Stimulated activated CD8-positive, alpha-beta memory T cell treated with anti-CD3 and anti-CD28 coated beads, Interleukin-15, amount 100 ng/mL, for 1 hour (primary cell): ENCODE data around the gene TMEM11.
"Not testable (repeated sequence)": the region's sequence is repeated elsewhere in the genome, so short reads cannot be mapped to it uniquely, and the experiment has no call there.

Source experiments
- DNase-seq: peaks from one replicate; pipeline ENCODE4 v3.0.0-alpha.2; 2020; ENCODE audit warnings: low read depth

Gene TMEM11

DNA sequence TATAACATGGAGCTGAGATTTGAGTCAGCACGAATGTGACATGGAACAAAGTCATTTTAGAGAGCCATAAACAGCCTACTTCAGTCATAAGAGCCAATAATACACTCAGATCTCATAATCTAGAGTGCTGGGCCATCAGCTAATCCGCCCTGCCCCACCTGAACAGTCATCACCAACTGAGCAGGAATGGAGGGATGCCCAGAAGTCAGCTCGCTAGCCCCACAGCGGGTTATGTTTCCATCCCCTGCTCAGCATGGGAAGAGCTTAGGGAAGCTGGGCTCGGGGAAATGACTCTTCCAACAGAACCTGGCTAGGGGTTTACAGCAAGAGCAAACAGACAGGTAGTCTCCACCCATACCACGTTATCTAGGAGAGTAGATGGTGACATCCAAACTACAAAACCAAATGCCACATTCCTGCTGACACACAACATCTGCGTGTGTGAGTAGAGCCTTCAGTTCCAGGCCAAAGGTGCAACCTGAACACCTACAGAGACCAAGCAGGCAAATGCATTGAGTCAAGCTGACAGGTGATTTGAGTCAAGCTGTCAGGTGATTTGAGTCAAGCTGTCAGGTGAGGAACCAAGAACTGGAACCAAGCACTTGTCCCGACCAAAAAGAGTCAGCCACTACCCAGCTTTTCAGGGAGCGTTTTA lies 2.0 kb downstream of the TMEM11 start:
- DNase-seq, result no peak

DNA sequence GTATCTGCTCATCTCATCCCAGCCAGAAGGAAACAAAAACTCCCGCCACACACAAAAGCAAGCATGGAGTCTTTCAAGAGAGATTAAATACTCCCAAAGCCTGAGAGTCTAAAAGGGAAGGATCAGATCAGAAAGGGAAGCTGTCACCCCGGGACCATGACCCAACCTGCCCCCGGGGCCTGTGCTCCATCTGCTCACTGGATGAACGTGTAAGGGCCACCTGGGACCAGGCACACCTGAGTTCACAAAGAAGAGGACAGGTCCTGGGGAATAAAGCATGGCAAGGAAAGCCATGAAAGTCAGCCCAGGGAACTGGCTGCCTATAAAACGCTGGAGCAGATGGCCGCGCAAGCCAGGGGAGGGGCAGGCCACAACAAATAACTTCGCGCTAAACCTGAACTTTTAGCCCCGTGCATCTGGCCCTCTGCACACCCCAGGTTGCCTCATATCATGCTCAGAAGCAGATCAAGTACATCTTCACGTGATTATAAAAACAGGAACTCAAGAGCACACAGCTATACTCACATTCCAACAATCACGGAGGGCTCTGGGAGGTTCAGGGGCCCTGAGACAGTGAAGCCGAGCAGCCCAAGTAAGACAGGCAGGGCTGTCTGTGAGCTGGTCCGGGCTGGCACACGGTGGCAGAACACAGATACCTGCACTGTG lies 3.4 kb downstream of the TMEM11 start:
- DNase-seq, result no peak

GRCh38 chr17:21209511-21210175 lies 4.3 kb downstream of the TMEM11 start:
- DNase-seq, result no peak

- DNase-seq, result no peak
Observed at GRCh38 chr17:21208352-21208751, 5.6 kb downstream of the TMEM11 start.

GRCh38 chr17:21204935-21205334 lies 9.0 kb downstream of the TMEM11 start:
- DNase-seq, result no peak

DNA sequence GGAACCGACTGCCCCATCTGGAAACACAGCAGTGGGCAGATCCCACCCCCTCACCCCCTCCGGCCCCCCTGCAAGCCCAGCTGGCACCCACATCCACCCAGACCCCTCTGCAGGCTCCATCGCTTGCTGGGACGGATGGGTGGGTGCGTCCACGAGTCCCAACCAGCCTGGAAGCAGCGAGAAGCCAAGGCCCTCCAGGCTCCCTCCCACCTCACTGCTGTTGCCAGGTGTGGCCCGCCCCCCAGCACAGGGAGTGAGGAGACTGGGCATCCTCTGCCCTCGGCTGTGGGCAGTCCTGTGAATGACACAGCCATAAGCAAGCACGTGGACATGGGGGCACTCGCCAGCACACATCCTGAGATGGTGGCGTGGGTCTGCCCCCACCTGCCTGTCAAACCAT lies 11.4 kb downstream of the TMEM11 start:
- DNase-seq, result no peak

- DNase-seq, result no peak
Observed at GRCh38 chr17:21201874-21202273, 12.1 kb downstream of the TMEM11 start.

GRCh38 chr17:21201298-21201595 lies 12.7 kb downstream of the TMEM11 start:
- DNase-seq, result no peak

DNA sequence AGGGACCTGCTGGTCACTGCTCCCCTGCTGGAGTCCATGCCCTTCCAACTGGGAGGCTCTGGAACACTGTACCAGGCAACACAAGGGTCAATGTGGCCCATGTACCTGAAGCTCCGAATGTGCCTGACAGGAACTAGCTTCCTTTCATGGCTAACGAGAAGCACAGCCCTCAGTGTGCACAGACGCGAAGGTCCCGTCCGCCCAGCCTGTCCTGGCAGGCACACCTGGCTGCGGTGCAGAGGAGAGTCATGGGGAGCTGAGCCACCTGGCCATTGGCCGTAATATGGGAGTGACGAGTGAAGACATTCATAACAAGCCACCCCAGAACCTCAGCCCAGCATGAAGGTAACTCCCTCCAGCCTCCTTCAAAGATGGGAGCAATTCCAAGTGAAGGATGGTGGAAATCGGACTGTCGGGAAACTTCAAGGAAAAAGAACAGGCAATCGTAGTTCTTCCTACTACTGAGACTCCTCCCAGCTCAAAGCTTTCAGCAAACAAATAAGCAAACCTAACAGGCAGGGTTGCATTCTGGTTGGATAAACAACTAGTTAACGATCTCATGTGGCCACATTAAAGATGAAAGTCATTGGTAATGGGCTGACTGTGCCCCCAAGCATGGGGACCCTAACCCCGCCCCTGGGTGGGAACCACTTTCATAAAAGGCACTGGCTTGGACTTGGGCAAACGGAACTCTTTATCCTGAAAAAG lies 13.2 kb downstream of the TMEM11 start:
- DNase-seq, result no peak

GRCh38 chr17:21199856-21200255 lies 14.1 kb downstream of the TMEM11 start:
- no peak for DNase-seq

DNA sequence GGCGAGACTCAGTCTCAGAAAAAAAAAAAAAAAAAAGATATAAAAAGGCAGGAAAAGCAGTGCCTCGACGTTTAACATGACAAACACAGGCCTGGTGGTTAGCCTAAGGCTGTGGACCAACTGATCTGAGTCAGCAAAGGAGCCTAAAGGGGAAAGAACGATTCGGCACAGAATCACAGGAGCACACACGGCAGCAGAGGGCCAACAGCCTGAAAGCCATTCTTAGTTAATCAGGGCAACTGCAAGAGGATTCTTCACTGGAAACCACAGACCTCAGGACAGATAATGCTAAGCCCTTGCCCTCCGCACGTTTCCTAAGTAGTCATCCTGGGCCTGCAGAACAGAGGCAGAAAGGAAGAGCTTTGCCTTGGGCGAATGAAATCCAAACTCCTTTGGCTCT lies 14.7 kb downstream of the TMEM11 start:
- DNase-seq, result no peak

GRCh38 chr17:21198411-21198810 lies 15.6 kb downstream of the TMEM11 start:
- DNase-seq, result no peak

DNA sequence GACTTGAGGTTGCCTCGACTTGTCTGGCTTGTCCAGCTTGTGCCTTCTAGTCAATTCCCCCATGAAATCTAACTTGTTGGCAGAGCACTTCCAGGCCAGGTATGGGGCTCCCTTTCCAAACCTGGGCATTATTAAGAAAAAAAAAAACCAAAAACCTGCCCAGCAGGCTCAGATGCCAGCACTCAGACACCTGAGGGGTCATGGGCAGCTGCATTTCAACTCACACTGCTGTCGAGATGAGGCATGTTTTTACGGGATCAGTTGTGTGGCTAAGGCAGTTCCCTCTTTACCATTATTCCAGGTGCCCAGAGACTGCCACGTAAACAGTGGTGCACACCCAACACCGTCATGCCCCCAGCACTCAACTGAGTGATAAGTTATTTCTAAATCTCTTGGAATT lies 17.8 kb downstream of the TMEM11 start:
- DNase-seq, result no peak

GRCh38 chr17:21194703-21195102 lies 19.3 kb downstream of the TMEM11 start:
- DNase-seq, result no peak

- no peak for DNase-seq
Observed at GRCh38 chr17:21194226-21194625, 19.7 kb downstream of the TMEM11 start.

DNA sequence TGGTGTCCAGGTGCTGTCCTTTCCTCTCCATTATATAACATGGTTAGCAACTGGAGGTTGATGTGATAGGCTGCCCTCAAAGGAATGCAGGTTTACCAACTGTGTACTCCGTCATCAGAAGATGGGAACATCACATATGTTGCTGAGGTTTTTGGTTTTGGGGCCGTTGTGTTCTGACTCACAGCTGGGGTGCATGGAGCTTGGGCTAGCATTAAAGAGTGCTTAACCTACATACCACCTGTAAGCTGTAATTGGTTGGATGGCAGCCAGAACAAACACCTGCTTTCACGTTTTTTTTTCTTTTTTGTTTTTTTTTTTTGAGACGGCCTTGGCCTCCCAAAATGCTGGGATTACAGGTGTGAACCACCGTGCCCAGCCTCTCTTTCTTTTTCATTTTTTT lies 20.9 kb downstream of the TMEM11 start:
- no peak for DNase-seq

DNA sequence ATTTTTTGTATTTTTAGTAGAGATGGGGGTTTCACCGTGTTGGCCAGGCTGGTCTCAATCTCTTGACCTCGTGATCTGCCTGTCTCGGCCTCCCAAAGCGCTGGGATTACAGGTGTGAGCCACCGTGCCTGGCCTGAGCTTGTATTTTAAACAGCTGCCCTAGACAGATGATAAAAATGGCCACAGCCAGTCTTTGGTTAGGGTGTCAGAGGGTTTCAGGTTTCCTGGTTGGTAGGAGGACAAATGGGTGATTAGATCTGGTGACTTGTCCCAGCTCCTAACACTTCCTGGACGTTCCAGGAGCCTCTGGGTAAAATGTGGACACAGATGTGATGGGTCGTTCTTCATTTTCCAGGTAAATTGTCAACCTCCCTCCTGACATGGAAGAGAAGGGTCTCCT lies 21.5 kb downstream of the TMEM11 start:
- not testable (repeated sequence) for DNase-seq

DNA sequence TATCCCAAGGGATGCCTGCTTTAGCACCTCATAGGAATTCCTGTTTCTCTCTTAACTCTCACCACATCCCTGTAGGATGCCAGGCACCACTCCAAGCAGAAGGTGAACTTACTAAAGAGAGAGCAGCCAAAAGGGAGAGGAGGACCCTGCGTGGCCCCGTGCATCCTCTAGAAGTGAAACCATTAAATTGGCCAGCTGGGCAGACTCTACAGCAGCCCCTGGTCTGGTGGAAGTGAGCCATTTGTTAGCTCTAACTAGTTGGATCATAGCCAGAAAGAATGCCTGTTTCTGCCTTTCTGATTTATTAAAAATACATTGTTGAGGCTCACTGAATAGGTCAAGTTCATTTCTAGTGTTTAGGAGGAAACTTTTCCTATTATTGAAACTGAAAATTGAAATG lies 22.3 kb downstream of the TMEM11 start:
- DNase-seq, result no peak

DNA sequence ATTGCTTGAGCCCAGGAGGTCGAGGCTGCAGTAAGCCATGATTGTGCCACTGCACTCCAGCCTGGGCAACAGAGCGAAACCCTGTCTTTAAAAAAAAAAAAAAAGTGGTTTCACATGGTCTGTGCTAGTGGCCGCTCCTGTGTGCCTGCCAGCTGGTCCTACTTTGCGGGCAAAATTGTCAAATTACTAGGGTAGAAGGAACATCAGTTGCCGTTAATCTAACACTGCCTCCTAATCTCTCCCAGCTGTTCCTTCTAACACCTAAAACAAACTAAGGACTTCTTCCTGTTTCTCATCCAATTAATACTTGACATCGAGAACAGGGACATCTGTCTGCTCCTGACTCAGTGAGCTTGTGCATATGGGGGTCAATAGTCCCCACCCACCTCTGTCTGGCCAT lies 23.9 kb downstream of the TMEM11 start:
- DNase-seq, result no peak

DNA sequence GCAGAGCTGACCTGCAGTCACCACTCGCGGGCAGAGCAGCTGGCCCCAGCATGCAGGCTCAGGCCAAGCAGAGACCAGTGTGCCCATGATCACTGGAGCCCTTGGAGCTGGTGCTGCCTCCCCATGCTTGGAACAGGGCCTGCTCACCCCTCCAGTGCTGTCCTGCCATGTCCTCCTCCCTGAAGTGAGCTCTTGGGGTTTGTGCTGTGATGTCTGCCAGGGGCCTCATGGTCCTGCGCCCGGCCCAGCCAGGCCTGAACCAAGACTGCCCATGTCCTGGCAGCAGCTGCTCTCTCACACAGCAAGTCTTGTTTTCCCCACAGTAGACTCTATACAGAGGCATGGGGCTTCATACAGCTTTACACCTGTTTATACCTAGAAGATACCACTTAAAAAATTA lies 24.6 kb downstream of the TMEM11 start:
- DNase-seq, result no peak

DNA sequence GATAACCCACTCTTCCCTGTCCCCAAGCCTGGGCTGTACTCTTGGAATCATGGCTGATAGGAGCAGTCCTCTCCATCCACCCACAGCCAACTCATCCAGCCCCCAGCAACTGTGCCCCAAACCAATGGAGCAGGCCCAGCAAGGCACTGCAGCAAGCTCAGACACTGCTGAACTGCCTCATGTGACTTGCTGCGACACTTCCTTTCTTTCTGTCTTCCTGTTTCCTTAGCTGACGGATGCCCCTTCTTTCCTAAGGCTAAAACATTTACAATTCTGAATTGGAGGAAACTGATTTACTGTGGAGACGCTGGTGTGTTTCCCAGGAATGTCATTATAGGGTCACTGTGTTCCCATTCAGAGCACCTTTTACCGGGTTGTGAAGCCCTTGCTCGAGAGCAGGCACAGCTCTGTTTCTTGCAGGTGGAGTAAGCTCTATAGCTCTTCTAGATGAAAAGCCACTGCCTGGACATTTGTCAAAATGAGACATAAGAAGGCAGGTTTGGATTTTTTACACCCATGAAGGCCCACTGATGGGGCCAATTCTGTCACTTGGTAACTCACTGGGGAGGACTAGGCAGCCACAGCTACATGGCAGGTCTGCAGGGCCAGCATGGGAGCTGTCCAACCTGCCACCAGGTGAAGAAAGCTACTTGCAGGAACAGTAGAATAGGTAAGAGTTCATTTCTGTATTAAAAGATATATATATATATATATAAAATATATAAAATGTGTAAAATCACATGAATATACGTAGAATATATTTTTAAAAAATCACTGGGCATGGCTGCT lies 27.4 kb downstream of the TMEM11 start:
- no peak for DNase-seq

GRCh38 chr17:21185061-21185460 lies 28.9 kb downstream of the TMEM11 start:
- no peak for DNase-seq
